Ishikawa (cell line): Measurements from ENCODE around the gene GDF9.

Experiments used
- CEBPB ChIP-seq: IDR thresholded peaks from 2 replicates; pipeline ENCODE4 v1.6.1; 2012
- CREB1 ChIP-seq: IDR thresholded peaks from 2 replicates; pipeline ENCODE4 v1.6.1; 2012; ENCODE audit warnings: low read depth
- EGR1 ChIP-seq: IDR thresholded peaks from 2 replicates; pipeline ENCODE4 v1.6.1; 2012
- FOXM1 ChIP-seq: IDR thresholded peaks from 2 replicates; pipeline ENCODE4 v1.6.1; 2012; ENCODE audit warnings: low read depth, borderline replicate concordance
- NFIC ChIP-seq: IDR thresholded peaks from 2 replicates; pipeline ENCODE4 v1.6.1; 2012
- TAF1 ChIP-seq: IDR thresholded peaks from 2 replicates; pipeline ENCODE4 v1.6.1; 2012; ENCODE audit warnings: low read depth, mild to moderate bottlenecking
- TCF12 ChIP-seq: IDR thresholded peaks from 2 replicates; pipeline ENCODE4 v1.6.1; 2012; ENCODE audit warnings: low read depth
- YY1 ChIP-seq: IDR thresholded peaks from 2 replicates; pipeline ENCODE4 v1.6.1; 2012; ENCODE audit warnings: low read depth
- TF ChIP-seq, protein P1 (sequence below): IDR thresholded peaks from 2 replicates; pipeline ENCODE4 v1.6.1; 2012
- TF ChIP-seq, protein P2 (sequence below): IDR thresholded peaks from 2 replicates; pipeline ENCODE4 v1.6.1; 2012

GDF9 gene

GRCh38 chr5:132812123-132812765 lies 54.0 kb downstream of the GDF9 start:
- TF ChIP-seq NFIC (no peak), FOXM1 (no peak), CEBPB (no peak), EGR1 (no peak), CREB1 (no peak), TAF1 (no peak), YY1 (no peak), TCF12 (no peak)
- TF ChIP-seq, protein P1, sequence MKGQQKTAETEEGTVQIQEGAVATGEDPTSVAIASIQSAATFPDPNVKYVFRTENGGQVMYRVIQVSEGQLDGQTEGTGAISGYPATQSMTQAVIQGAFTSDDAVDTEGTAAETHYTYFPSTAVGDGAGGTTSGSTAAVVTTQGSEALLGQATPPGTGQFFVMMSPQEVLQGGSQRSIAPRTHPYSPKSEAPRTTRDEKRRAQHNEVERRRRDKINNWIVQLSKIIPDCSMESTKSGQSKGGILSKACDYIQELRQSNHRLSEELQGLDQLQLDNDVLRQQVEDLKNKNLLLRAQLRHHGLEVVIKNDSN = no peak
- TF ChIP-seq, protein P2, sequence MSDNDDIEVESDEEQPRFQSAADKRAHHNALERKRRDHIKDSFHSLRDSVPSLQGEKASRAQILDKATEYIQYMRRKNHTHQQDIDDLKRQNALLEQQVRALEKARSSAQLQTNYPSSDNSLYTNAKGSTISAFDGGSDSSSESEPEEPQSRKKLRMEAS = no peak; the same call in 1 of the 2 replicates
